ENCODE results near the gene RANBP3.

RANBP3 gene

DNA sequence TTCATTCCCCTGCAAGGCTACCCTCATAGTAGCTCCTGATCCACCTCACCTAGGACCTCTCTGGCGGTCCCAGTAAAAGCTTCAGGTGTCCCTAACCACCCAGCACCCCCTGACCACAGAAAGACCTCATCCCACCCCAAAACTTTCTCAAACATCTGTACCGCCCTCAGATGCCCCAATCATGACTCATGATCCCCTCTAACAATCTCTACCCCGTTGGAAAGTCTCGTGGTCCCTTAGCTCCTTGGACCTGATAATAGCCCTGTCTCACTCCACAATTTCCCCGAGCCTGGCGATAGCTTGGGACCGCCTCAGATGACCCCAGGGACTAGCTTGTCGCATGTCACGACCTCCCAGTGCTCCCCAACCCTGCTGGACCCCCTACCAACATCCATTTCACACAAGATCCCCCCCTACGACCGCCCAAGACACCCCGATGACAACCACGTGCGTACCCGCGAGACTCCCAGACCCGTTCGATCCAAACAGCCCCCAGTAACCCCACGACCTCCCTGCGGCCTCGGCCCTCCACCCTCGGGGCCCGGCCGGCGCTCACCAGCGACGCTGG is 74.8 kb downstream of the RANBP3 start:
- peak; percentile 73 to 79 for DNase-seq
- TF ChIP-seq POLR2A (IDR thresholded peaks at IDR 0.05; ENCODE audit: low read length) = no peak
- no peak for TF ChIP-seq GATA1 (IDR thresholded peaks at IDR 0.05; ENCODE audit: low read depth, low read length)

DNA sequence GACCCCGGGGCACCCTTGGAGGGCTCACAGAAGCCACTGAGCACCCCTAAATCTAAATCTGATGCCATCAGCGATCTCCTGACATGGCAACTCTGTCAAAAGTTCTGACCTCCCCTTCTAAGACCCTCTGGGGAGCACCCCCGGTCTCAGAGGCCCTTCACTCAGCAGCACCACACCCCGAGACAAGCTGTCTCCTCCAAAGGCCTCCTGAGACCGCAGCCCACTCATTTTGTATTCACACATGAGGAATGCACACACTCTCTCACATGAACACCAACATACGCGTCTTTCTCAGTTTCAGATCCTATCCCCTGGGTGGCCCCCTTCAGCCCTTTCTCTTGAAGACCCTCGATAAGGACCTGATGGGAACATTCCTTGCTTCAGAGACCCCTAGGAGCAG is 77.0 kb downstream of the RANBP3 start:
- no peak for DNase-seq
- TF ChIP-seq GATA1 (IDR thresholded peaks at IDR 0.05; ENCODE audit: low read depth, low read length) (no peak), POLR2A (IDR thresholded peaks at IDR 0.05; ENCODE audit: low read length) (no peak)

DNA sequence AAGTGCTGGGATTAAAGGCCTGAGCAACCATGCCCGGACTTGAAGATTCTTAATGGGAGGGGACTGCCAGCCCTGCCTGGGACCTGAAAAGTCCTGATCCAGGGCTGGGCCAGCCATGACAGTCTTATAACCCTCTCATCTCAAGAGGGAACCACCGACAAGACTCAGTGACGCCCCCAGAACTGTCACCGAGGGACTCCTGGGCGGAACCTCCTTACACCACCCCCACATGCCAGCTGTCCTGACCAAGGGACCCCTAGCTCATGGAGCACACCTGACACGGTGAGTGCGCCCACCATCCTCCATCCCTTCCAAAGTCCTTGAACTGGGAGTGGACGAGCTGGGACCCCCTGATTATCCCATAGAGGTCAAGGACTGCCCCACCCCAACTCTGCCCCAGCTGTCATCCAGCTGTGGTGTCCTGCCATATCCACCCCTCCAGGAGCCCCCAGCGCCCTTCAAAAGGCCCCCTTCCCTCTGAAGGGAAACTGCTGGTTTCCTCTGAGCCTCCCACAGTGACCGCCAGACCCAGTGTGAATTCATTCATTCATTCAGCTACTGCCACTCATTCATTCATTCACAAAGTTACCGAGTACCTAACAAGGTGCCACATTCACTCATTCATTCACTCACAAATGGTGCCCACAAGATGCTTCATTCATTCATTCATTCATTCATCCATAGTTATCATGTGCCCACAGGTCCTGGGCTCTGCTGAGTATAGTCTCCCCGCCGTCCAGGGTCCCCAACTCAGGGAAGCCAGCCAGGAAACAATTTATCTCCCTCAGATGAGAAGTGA is 78.0 kb downstream of the RANBP3 start:
- TF ChIP-seq POLR2A (IDR thresholded peaks at IDR 0.05; ENCODE audit: low read length) = no peak
- DNase-seq = no peak

DNA sequence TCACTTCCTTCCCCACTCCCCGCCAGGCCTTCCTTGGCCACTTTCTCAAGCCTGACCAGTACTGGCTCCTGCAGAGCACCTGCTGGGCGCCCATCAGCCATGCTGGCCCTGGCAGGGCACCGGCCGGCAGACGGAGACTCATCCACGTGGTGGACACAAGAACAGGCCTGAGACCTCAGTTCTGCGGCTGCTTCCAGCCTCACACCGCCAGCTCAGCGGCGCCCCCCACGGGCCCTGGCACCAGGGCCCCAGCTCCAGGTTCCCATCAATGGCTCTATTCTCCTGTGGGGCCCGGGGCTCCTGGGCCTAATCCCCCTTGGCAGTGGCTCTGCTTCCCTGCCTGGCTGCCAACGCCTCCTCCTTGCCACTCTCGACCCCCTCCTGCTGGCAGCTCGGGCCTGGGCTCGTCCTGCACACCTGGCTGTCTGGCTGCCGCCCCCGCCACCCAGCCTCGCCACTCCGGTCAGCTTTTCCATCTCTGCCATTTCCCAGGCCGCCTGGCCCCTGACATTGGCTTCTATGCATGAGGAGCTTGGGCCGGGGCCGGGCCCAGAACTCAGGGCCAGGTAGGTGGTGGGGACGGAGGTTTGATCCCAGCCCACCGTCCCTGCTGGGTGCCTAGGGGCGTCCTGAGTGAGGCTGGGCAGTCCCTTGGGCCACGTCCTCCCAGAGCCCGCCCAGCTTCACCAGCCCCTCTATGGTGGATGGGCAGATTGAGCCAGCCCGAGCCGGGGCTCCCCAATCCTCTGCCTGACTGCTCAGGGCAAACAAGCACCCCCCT is 80.6 kb downstream of the RANBP3 start:
- TF ChIP-seq GATA1 (IDR thresholded peaks at IDR 0.05; ENCODE audit: low read depth, low read length) (no peak), POLR2A (IDR thresholded peaks at IDR 0.05; ENCODE audit: low read length) (no peak)
- DNase-seq = no peak

DNA sequence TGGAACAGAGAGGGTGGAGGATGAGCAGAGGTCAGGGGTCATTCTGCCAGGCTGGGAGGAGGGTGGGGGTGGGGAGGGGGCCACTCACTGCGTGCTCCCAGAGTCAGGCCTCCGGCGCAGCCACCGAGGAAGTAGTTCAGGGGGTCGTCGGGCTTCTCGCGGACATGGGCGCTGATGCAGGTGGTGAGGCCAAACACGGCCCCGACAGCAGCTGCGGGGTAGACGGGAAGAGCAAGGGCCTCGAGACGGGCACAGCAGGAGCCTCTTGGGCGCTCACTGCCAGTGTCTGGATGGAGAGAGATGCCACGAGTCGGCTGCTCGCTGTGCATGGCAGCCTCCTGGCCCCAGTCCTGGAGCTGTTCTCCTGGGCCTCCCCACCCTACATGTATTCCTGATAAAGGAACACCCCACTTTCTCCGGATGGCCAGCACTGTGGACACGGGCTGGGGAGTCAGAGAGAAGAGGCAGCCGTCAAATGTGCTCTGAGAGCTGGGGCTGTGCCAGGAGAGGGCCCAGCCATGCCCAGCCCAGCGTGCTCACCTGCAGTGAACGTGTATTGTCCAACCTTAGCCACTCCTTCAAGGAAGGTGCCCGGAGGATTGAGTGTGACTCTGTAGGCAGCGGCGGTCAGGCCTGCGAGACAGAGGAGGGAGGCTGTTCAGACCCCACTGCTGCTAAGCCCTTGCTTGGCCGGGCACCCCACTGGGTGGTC is 81.4 kb downstream of the RANBP3 start:
- no peak for DNase-seq
- TF ChIP-seq POLR2A (IDR thresholded peaks at IDR 0.05; ENCODE audit: low read length) (no peak), GATA1 (IDR thresholded peaks at IDR 0.05; ENCODE audit: low read depth, low read length) (no peak)

DNA sequence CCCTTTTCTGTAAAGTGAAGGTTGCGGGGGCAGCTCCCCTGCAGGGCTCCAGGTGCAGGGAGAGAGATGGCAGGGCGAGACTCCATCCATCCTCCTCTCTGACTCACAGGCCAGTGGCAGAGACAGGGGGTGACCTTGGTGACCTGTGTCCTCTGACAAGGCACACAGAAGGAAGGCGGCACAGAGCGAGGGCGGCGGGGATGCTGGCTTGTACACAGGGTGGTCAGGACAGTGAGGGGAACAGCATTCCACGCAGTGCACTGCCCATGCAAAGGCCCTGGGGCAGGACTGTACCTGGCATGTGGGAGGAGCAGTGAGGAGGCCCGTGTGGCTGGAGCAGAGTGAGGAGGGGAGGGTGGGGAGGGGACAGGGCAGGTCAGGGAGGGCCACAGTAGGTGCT is 82.0 kb downstream of the RANBP3 start:
- TF ChIP-seq POLR2A (IDR thresholded peaks at IDR 0.05; ENCODE audit: low read length) = no peak
- no peak for TF ChIP-seq GATA1 (IDR thresholded peaks at IDR 0.05; ENCODE audit: low read depth, low read length)
- DNase-seq = no peak

DNA sequence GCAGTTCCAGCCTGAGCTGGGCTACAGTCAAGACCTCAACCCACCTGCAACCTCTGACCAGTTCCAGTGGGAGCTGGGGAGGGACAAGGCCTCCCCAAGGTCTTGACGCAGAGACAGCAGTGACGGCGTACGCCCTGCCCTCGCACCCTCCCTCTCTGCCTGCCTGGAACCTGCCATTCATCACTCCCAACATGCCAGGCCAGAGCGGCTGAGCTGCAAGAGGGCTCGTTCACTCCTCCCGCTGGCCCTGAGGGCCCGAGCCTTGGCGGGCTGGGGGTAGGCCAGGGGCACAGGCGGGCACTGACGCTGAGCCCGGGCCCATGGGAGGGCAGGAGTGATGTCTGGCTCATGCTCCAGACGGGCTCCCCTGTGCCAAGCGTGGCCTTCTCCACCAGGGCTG is 82.5 kb downstream of the RANBP3 start:
- TF ChIP-seq GATA1 (IDR thresholded peaks at IDR 0.05; ENCODE audit: low read depth, low read length) (no peak), POLR2A (IDR thresholded peaks at IDR 0.05; ENCODE audit: low read length) (no peak)
- no peak for DNase-seq

DNA sequence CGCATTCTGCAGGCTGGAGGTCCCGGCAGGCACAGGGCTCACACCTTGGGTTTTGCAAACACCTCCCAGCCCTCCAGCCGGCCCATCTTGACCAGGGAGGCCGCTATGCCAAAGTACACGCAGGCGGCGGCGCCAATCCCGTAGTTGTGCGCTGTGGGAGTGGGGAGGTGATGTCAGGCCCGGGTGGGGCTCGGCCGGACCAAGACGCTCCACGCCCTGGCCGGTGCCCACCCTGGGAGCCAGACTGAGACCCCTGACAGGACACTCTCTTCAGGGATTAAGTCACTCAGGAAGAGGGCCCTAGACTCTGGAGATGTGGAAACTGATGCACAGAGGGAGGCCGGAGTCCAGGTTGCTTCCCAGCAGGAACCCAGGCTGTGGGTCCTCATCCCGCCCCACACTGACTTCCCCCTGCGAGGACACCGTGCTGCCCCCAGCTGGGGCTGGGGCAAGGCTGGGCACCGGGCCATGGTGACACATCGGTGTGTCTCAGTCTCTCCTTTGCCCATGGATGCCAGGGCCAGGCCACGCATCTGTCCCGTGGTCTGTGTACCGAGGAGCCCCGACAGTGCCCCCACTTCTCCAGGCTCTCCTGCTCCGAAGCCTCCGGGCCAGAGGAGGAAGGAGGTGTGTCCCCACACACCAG is 83.1 kb downstream of the RANBP3 start:
- TF ChIP-seq POLR2A (IDR thresholded peaks at IDR 0.05; ENCODE audit: low read length) (no peak), GATA1 (IDR thresholded peaks at IDR 0.05; ENCODE audit: low read depth, low read length) (no peak)
- DNase-seq = no peak

DNA sequence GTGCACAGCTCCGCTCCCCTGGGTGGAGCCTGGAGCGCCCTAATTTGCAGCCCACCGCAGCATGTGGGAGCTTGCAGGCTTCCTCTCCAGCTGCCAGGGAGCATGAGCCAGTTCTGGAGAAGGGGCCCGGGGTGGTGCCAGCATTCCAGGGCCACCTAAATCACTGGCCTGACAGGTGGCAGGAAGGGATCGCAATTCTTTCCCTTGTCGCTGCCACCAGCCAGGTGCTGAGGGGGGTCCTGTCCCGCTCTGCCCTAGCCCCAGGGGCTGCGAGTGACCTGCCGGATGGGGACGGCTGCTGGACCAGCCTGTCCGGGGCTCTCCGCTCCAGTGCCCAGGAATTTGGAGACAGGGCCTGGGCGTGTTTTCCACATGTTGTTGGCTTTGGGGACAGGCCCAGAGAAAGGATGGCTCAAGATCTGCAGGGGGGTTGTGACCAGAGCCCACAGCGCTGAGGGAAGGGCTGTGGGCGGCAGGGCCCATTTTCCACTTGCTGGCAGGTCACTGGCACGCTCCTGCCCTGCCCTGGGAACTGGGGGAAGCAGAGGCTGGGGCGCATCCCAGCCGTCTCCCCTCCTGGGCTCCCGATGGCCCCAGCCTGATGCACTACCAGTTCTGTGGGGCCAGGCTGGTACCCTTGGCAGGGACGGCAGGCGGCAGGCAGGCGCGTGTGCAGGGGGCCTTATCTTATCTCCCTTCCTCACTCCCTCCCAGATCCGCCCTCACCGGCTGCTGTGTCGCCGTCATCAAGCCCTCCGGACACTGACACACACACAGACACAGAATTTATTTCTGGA is 83.8 kb downstream of the RANBP3 start:
- DNase-seq = peak; percentile 93 to 96
- peak; percentile 81 for TF ChIP-seq GATA1 (IDR thresholded peaks at IDR 0.05; ENCODE audit: low read depth, low read length)
- no peak for TF ChIP-seq POLR2A (IDR thresholded peaks at IDR 0.05; ENCODE audit: low read length)

DNA sequence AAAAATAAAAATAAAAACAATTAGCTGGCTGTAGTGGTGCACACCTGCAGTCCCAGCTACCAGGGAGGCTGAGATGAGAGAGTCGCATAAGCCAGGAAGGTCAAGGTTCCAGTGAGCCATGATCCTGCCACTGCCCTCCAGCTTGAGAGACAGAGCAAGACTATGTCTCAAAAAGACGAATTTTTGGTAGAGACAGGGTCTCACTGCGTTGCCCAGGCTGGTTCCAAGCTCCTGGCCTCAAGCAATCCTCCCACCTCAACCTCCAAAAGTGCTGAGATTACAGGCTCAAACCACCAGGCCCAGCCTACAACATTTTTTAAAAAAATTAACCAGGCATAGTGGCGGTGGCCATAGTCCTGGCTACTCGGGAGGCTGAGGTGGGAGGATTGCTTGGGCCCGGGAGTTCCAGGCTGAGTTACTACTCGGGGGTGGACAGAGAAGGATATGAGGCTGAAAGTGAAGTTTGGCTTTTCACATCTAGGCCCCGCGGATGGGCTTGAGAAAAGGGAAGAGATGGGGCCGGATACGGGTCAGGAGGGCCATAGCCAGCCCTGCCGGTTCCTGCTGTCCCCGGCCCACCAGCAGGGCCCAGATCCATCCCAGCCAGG is 84.5 kb downstream of the RANBP3 start:
- TF ChIP-seq POLR2A (IDR thresholded peaks at IDR 0.05; ENCODE audit: low read length) = no peak
- no peak for TF ChIP-seq GATA1 (IDR thresholded peaks at IDR 0.05; ENCODE audit: low read depth, low read length)
- DNase-seq = no peak

DNA sequence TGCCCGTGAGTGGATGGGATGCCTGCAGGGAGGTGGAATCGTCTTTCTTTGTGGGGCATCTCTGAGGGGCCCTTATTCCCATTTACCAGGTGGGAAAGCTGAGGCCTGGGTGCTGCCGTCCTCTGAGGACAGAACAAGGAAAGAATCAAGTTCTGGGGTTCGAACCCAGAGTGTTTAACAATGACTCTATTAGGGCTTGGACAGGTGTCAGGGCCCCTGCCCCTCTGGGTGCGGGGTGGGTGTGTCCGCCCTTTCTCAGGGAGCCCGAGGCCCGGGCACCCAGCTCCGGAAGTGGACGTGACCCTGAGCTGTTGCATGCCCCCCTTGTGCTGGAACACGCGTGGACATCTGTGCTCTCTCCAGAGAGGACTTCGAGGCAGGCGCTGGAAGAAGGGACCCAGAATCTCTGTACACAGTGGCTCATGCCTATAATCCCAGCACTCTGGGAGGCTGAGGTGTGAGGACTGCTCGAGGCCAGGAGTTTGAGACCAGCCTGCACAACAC is 85.1 kb downstream of the RANBP3 start:
- no peak for TF ChIP-seq POLR2A (IDR thresholded peaks at IDR 0.05; ENCODE audit: low read length)
- no peak for TF ChIP-seq GATA1 (IDR thresholded peaks at IDR 0.05; ENCODE audit: low read depth, low read length)
- no peak for DNase-seq
